ENCODE data around the gene NTHL1. TPM values are rescaled to one million over a fixed set of nuclear protein-coding genes. Genes with fewer than 3 reads are reported as not detected.

NTHL1 gene
- total RNA-seq, 1 experiment from 2014 or later, result 32.8 TPM

DNA sequence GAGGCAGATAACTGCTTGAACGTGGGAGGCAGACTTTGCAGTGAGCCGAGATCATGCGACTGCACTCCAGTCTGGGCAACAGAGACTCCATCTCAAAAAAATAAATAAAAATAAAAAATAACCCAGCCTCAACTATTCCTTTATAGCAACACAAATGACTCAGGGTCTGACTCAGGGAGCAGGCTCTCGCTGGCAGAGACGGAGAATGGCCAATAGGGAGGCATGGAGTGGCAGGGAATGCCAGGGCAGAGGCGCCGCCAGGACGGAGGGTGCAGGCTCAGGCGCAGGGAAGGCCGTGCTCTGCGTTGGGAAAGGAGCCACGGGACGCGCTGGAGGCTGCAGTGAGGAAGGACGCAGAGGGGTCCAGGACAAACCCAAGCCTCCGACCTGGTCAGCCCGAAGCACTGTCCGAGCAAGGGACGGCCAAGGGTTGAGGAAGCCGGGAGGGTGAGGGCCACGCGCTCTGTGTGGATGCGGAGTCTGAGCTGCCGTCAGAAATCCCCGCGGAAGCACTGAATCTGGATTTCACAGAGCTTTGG lies 47.8 kb upstream of the NTHL1 start:
- intact Hi-C loops (cut with micrococcal nuclease; ENCODE audit: unreplicated experiment), result no loop called here
- no peak overlapping the region for H3K27ac Mint-ChIP-seq (ENCODE audit: unreplicated experiment)
- H3K9me3 Mint-ChIP-seq (ENCODE audit: low read depth, unreplicated experiment), result no peaks in the 10 kb centered on the region
- no peak for DNase-seq
- H3K36me3 Mint-ChIP-seq (ENCODE audit: insufficient read depth, unreplicated experiment), result peaks cover 42% of the 10 kb centered on the region
- H3K27me3 Mint-ChIP-seq (ENCODE audit: unreplicated experiment), result no peaks in the 10 kb centered on the region
- H3K4me1 Mint-ChIP-seq (ENCODE audit: low read depth, unreplicated experiment), result no peaks in the 10 kb centered on the region
- CTCF ChIA-PET, result interaction anchor here (0.6 kb wide), 1 partner anchor 37 kb away, joined by 5 read pairs; no protein-coding TSS in a partner anchor
- no TSS peak for BruUV-seq (replicated peaks)
- no peak overlapping the region for H3K4me3 Mint-ChIP-seq (ENCODE audit: low read depth, unreplicated experiment)
- TF ChIP-seq, protein P1, sequence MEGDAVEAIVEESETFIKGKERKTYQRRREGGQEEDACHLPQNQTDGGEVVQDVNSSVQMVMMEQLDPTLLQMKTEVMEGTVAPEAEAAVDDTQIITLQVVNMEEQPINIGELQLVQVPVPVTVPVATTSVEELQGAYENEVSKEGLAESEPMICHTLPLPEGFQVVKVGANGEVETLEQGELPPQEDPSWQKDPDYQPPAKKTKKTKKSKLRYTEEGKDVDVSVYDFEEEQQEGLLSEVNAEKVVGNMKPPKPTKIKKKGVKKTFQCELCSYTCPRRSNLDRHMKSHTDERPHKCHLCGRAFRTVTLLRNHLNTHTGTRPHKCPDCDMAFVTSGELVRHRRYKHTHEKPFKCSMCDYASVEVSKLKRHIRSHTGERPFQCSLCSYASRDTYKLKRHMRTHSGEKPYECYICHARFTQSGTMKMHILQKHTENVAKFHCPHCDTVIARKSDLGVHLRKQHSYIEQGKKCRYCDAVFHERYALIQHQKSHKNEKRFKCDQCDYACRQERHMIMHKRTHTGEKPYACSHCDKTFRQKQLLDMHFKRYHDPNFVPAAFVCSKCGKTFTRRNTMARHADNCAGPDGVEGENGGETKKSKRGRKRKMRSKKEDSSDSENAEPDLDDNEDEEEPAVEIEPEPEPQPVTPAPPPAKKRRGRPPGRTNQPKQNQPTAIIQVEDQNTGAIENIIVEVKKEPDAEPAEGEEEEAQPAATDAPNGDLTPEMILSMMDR (IDR thresholded peaks at IDR 0.05; ENCODE audit: unreplicated experiment), result no peak

- H3K36me3 Mint-ChIP-seq (ENCODE audit: insufficient read depth, unreplicated experiment), result peaks cover 51% of the 10 kb centered on the region
- BruUV-seq (replicated peaks), result no TSS peak
- TF ChIP-seq, protein P1 (IDR thresholded peaks at IDR 0.05; ENCODE audit: unreplicated experiment), result no peak
- no peak for DNase-seq
- no peaks in the 10 kb centered on the region for H3K4me1 Mint-ChIP-seq (ENCODE audit: low read depth, unreplicated experiment)
- no peaks in the 10 kb centered on the region for H3K9me3 Mint-ChIP-seq (ENCODE audit: low read depth, unreplicated experiment)
- no peak overlapping the region for H3K27ac Mint-ChIP-seq (ENCODE audit: unreplicated experiment)
- CTCF ChIA-PET, result no interaction called here
- no peaks in the 10 kb centered on the region for H3K27me3 Mint-ChIP-seq (ENCODE audit: unreplicated experiment)
- H3K4me3 Mint-ChIP-seq (ENCODE audit: low read depth, unreplicated experiment), result no peak overlapping the region
- intact Hi-C loops (cut with micrococcal nuclease; ENCODE audit: unreplicated experiment), result no loop called here
These were observed 46.2 kb upstream of the NTHL1 start for GRCh38 chr16:2093793-2094192.

DNA sequence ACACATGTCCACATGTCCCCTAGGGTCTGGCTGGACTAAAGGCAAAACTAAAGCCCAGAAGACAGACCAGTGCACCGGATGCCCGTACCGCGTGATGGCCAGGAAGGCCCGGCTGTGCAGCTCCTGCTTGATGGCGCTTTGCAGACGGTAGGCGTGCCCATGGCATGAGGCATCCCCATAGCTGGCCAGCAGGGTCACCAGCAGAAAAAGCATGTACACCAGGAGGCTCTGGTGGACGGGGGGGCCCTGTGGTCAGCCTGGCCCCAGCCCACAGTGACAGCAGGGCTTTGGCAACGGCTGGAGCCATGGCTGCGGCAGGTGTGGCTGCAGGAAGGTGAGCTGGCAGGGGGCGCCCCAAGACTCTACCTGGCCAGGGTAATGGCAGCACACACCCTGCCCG lies 45.2 kb upstream of the NTHL1 start:
- H3K9me3 Mint-ChIP-seq (ENCODE audit: low read depth, unreplicated experiment), result no peaks in the 10 kb centered on the region
- no TSS peak for BruUV-seq (replicated peaks)
- no peak overlapping the region for H3K4me3 Mint-ChIP-seq (ENCODE audit: low read depth, unreplicated experiment)
- H3K27me3 Mint-ChIP-seq (ENCODE audit: unreplicated experiment), result no peaks in the 10 kb centered on the region
- TF ChIP-seq, protein P1 (IDR thresholded peaks at IDR 0.05; ENCODE audit: unreplicated experiment), result peak; percentile 18
- DNase-seq, result no peak
- intact Hi-C loops (cut with micrococcal nuclease; ENCODE audit: unreplicated experiment), result no loop called here
- peaks cover 61% of the 10 kb centered on the region for H3K36me3 Mint-ChIP-seq (ENCODE audit: insufficient read depth, unreplicated experiment)
- H3K27ac Mint-ChIP-seq (ENCODE audit: unreplicated experiment), result no peak overlapping the region
- CTCF ChIA-PET, result interaction anchor here (0.8 kb wide), 1 partner anchor 44 kb away, joined by 3 read pairs; no protein-coding TSS in a partner anchor
- H3K4me1 Mint-ChIP-seq (ENCODE audit: low read depth, unreplicated experiment), result no peaks in the 10 kb centered on the region

DNA sequence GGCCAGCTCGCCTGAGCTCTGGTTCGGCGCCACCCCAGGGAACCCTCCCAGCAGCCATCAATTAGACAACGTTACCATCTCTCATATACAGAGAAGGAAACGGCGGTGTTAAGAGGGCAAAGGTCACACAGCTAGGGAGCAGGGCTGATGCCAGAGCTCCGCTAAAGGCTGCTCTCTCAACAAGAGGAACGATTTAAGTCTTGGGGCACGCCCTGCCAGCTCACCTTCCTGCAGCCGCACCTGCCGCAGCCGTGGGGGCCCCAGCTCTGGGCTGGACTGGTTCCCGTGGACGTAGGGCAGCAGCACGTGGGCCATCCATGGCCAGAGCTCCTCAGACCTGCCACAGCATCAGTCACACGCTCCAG lies 44.6 kb upstream of the NTHL1 start:
- H3K27me3 Mint-ChIP-seq (ENCODE audit: unreplicated experiment), result no peaks in the 10 kb centered on the region
- intact Hi-C loops (cut with micrococcal nuclease; ENCODE audit: unreplicated experiment), result no loop called here
- H3K27ac Mint-ChIP-seq (ENCODE audit: unreplicated experiment), result no peak overlapping the region
- BruUV-seq (replicated peaks), result no TSS peak
- CTCF ChIA-PET, result no interaction called here
- TF ChIP-seq, protein P1 (IDR thresholded peaks at IDR 0.05; ENCODE audit: unreplicated experiment), result no peak
- H3K9me3 Mint-ChIP-seq (ENCODE audit: low read depth, unreplicated experiment), result no peaks in the 10 kb centered on the region
- H3K4me3 Mint-ChIP-seq (ENCODE audit: low read depth, unreplicated experiment), result peak overlapping the region; percentile 30
- peaks cover 67% of the 10 kb centered on the region for H3K36me3 Mint-ChIP-seq (ENCODE audit: insufficient read depth, unreplicated experiment)
- peak; percentile 21 for DNase-seq
- H3K4me1 Mint-ChIP-seq (ENCODE audit: low read depth, unreplicated experiment), result no peaks in the 10 kb centered on the region
